HG02981 (cell line): ENCODE data around the gene NCAPH2.
A peak's percentile ranks its signal among the peaks of the same experiment; 100 is the strongest.
"Not testable (repeated sequence)": the region's sequence is repeated elsewhere in the genome, so short reads cannot be mapped to it uniquely, and the experiment has no call there.

Source experiments
- ATAC-seq: cut with Tn5 transposase; IDR thresholded peaks from one replicate; pipeline ENCODE4 v1.9.1; 2021; ENCODE audit warnings: mild to moderate bottlenecking, moderate library complexity; ENCODE audit not compliant: unreplicated experiment

Gene NCAPH2

DNA sequence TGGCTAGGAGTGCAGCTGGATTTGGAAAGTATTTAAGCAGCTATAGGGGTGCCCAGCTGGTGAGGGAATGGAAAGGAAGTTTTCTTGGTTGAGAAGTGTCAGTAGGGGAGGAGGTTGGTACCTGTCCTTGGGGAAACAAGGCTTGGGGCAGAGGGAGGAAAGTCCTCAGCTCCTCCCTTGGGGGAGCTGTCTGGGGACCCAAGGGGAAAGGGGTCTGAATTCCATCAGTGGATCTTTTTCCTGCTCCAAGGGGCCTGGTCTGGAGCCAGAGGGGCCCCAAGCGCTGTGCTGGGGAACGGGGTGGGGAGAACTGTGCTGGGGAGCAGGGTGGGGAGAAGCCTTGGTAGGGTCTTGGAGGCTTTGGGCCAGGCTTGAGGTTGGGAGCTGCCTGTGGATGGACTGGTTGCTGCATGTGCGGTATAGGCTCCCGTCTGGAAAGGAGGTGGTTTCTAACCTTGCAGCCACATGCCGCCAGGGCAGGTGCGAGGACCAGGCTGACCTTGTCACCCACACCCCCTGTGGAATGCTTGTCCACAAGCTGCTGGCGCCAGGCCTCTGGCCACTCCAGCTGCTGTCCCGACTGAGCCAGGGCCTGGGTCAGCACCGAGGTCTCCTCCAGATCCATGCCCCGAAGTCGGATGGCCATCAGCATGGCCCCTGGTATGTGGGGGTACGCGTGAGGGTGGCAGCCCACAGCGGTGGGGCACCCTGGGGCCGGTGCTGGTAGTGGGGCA, 20.8 kb downstream of the NCAPH2 start:
- ATAC-seq, result no peak

GRCh38 chr22:50529416-50529896, 21.4 kb downstream of the NCAPH2 start:
- no peak for ATAC-seq

DNA sequence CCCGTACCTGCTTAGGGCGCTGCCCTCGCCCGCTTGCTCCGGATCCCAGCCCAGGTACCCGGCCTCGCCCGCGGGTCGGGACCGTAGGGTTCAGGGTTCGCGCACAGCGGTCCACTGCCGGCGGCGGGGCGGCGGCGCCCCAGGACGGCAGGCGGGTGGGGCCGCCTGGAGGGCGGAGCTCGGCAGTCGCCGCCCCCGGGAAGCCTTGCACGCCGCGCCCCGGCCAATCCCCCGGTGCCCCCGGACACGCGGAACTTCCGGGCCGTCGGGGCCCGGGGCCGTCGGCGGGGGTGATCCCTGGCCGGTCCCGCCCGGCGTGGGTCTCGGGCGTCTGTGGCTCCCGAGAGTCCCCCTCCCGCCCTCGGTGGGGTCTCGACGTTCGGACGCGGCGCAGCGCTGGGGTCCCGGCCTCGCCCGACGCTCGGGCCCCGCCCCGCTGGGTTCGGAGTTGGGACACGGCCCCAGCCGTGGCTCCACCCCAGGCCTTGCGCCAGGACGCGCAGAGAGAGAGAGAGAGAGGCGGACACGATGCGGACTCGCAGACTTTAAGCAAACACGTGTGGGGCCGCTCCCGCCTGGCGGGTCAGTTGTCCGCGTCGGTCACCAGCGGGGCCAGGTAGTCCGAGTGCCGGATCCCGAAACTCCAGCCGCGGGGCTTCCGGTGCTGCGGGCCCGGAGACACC, 22.0 kb downstream of the NCAPH2 start, which contains the start of gene TYMP:
TSS of gene TYMP (minus strand) at position 116 of the 683 bp plus-strand sequence. CDS start 303 bp downstream, outside the sequence.
- peak; percentile 18 for ATAC-seq

- no peak for ATAC-seq
Observed at GRCh38 chr22:50530580-50530876, 22.5 kb downstream of the NCAPH2 start.

- no peak for ATAC-seq
Observed at GRCh38 chr22:50530877-50531545, 23.0 kb downstream of the NCAPH2 start.

DNA sequence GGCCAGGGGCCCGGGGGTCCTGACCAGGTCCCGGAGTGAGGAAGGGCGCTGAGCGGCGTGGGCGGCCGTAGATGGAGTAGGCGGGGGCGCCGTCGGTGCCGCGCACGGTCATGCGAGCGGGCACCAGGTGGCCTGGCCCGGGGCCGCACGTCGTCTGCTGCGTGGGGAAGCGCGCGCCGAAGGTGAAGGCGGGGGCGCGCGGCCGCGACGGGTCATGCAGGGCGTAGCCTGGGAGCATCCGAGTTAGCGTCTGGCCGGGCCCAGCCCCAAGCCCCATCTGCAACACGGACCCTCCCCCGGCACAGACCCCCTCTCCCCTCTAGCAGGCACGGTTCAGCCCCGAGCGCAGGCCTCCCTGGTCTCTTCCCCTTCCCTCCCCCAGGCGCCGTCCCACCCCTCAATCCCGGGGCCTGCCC, 23.5 kb downstream of the NCAPH2 start:
- ATAC-seq, result no peak

DNA sequence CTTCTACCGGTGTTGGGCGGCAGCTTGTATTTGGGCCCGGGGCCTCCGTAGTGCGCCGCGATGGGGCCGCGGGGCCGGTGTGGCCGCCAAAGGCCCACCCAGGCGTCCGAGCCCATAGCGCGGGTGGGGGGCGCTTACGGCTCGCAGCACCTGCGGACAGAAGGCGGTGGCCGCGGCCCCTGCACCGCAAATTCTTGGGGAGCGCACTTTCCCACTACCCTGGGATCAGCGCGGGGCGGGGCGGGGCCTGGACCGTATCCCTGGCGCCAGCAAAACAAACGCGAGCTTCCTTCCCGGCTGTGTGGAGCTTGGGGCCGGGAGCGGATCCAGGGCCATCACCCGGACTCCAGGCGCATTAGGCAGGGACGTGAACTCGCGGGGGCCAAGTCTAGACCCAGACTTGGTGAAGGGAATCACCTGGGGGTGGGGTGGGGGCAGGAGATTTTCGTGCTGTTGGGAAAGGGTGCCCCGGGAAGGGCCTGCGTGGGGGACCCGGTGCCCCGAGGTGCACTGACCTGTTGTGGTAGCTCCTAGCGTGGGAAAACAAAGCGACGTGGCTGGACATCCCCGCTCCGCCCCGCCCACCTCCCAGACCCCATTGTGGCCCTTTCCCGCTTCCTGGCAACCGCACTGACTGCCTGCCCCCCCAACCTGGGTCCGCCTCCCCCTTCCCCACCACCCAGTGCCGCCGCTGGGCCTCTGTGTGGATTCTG, 24.1 kb downstream of the NCAPH2 start:
- ATAC-seq, result no peak

DNA sequence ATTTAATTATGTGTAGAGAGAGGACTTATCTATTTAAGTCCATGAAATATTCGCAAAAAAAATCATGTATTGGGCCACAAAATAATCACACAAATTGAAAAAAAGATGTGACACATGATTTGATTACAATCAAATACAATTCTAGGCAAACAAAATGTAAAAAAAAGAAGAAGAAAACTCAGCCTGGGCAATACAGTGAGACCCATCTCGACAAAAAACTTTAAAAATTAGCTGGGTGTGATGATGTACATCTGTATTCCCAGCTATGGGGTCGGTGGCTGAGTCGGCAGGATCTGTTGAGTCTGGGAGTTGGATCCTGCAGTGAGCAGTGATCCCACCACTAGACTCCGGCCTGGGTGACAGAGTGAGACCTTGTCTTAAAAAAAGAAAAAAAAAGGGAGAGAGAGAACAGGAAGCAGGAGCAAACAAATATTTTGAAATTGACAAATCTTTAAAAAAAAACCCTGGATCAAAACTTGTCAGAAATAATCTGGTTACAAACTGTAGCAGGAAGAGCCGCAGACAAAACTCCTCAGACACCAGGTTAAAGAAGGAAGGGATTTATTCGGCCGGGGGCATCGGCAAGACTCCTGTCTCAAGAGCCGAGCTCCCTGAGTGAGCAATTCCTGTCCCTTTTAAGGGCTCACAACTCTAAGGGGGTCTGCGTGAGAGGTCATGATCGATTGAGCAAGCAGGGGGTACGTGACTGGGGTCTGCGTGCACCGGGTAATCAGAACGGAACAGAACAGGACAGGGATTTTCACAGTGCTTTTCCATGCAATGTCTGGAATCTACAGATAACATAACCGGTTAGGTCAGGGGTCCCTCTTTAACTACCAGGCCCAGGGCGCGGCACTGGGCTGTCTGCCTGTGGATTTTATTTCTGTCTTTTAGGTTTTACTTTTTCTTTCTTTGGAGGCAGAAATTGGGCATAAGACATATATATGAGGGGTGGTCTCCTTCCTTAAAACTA, 25.1 kb downstream of the NCAPH2 start:
- no peak for ATAC-seq

- not testable (repeated sequence) for ATAC-seq
Observed at GRCh38 chr22:50533856-50534711, 26.1 kb downstream of the NCAPH2 start.

DNA sequence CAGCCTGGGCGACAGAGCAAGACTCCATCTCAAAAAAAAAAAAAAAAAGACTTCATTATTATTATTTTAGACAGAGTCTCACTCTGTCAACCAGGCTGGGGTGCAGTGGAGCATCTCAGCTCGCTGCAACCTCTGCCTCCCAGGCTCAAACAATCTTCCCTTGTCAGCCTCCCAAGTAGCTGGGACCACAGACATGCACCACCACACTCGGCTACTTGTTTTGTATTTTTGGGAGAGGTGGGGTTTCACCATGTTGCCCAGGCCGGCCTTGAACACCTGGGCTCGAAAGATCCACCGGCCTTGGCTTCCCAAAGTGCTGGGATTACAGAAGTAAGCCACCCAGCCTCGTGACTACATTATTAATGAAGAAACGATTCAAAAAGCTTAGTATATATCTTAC, 27.1 kb downstream of the NCAPH2 start:
- ATAC-seq, result no peak

DNA sequence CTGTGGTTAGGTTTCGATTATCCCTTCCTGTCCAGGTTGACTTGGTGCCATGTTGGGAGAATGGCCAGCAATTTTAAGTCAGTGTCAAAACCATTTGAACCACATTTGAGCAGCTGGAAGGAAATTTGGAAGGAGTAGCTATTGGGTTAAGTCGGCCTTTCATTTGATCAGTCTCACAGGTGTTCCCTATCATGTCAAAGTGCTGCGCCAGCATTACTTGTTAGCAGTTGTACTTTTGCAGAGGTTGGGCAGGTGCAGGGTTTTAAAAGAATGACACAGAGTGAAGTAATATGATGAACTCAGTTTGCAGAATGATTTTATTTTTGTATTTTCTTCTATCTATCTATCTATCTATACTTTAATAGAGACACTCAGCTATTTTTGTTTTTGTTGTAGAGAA, 28.2 kb downstream of the NCAPH2 start:
- ATAC-seq, result no peak

GRCh38 chr22:50537765-50538164, 29.7 kb downstream of the NCAPH2 start:
- ATAC-seq, result no peak

GRCh38 chr22:50540381-50540780, 32.4 kb downstream of the NCAPH2 start:
- ATAC-seq, result no peak

DNA sequence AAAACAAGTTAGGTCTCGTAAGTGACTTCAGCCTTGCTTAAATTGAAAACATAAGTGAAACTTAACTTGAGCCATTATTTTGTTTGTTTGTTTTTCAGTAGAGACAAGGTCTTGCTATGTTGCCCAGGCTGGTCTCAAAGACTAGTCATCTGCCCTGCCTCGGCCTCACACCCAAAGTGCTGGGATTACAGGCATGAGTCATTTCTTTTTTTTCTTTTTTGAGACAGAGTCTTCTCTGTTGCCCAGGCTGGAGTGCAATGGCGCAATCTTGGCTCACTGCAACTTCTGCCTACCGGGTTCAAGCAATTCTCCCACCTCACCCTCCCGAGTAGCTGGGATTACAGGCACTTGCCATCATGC, 33.6 kb downstream of the NCAPH2 start:
- not testable (repeated sequence) for ATAC-seq

GRCh38 chr22:50542416-50542927, 34.4 kb downstream of the NCAPH2 start:
- ATAC-seq, result no peak

- ATAC-seq, result no peak
Observed at GRCh38 chr22:50544078-50544745, 36.2 kb downstream of the NCAPH2 start.

- ATAC-seq, result no peak
Observed at GRCh38 chr22:50544746-50545253, 36.8 kb downstream of the NCAPH2 start.
